ENCODE data around the gene MDP1.

GRCh38 chr14:24206260-24207103 is 9.4 kb downstream of the MDP1 start:
- no peak for TF ChIP-seq POLR2A (IDR thresholded peaks at IDR 0.05)
- TF ChIP-seq CTCF (IDR thresholded peaks at IDR 0.05): no peak
- no peak for TF ChIP-seq POLR2AphosphoS5 (IDR thresholded peaks at IDR 0.05)
